Mucosa of descending colon (tissue), 3 donors: ENCODE data around the gene GABBR2. TPM values are rescaled to one million over a fixed set of nuclear protein-coding genes. Genes with fewer than 3 reads are reported as not detected.

Experiments
- ATAC-seq: fragments of 200-7000 bp; cut with Tn5 transposase; one replicate; pipeline ENCODE4 v1.9.1; 2020; ENCODE audit warnings: mild to moderate bottlenecking, moderate library complexity
- DNase-seq, 3 donors: peaks; one replicate each; pipeline ENCODE4 v3.0.0-alpha.2; 2020
- H3K36me3 ChIP-seq: fragments of 200-600 bp; one replicate; pipeline ENCODE4 v1.8.0; 2021; ENCODE audit warnings: low read depth, mild to moderate bottlenecking
- H3K4me1 ChIP-seq: fragments of 200-600 bp; one replicate; pipeline ENCODE4 v1.8.0; 2021; ENCODE audit warnings: low read depth, mild to moderate bottlenecking
- H3K4me3 ChIP-seq: fragments of 200-600 bp; one replicate; pipeline ENCODE4 v1.8.0; 2021; ENCODE audit warnings: mild to moderate bottlenecking
- H3K9me3 ChIP-seq: fragments of 200-600 bp; one replicate; pipeline ENCODE4 v1.8.0; 2021; ENCODE audit warnings: mild to moderate bottlenecking
- intact Hi-C, 2 donors: fragments of 100-400 bp; cut with DNase I in 1 of 2; cut with micrococcal nuclease in 1 of 2; formaldehyde crosslinking; loops; one replicate each; pipeline versions ENCODE4 v1.11.0 to v1.11.1; 2022; cut with DNase I, micrococcal nuclease
- total RNA-seq, 3 donors: library from RNA; stranded (reverse); fragmentation: NEBNext Ultra II Directional in 2 of 3; extraction: Animal tissue kit (Norgen Biotek cat#: 25700) in 2 of 3; gene quantifications; one replicate each; pipeline versions ENCODE4 v1.2.1 to v1.2.4, GENCODE V29; 2021 to 2023
- TF ChIP-seq, protein P1 (sequence below): fragments of 200-600 bp; IDR thresholded peaks from one replicate; pipeline ENCODE4 v1.8.0; 2022; ENCODE audit warnings: antibody characterized with exemption, mild to moderate bottlenecking
- donor health status: DM: no; HTN: no; CAD: no; lungs with moderate emphysema.
- donor health status: DM: no; HTN: no; CAD: no.
- donor health status: DM: no; HTN: yes; CAD: no.

GABBR2 gene
- total RNA-seq, 3 donors from 2014 or later = 0.35 TPM; not detected in 2

DNA sequence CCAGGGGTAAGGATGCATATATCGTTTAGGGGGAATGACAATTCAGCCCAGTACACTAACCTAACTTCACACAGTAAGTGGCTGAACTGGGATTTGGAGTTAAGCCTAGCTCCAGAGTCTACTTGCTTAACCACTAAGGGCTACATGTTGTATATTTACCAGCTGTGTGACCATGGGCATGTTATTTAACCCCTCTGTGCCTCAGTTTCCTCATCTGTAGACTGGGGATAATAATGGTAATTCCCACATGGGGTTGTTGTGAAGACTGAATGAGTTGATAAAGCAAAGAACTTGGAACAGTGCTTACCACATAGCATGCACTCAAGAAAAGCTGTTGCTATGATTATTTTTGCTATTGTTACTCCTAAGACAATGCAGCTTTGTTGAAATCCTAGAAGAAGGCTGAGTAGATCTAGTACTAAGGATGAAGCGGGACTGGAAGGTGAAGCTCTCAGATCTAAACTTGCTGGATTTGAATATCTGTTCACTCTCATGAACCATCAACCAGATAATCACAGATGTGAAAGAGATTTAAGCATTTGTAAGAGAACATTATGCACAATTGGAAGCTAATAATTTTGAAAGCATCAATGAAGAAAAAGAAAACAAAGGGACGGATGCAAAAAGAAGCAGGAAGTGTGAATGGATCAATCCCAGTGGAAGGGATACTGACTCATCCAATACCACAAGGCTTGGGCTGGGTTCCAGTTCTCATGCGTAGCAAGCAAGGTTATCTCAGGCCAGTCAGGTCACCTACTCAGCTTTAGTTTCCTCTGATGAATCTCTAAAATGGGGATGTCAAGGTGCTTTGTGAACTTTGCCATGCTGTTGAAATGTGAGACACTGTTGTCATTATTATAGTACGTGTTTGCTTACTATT, 374.8 kb downstream of the GABBR2 start:
- intact Hi-C loops = no loop called here
- H3K9me3 ChIP-seq = no peaks in the 10 kb centered on the region
- no peak for DNase-seq
- H3K36me3 ChIP-seq = no peaks in the 10 kb centered on the region
- no peak overlapping the region for H3K4me3 ChIP-seq
- TF ChIP-seq, protein P1, sequence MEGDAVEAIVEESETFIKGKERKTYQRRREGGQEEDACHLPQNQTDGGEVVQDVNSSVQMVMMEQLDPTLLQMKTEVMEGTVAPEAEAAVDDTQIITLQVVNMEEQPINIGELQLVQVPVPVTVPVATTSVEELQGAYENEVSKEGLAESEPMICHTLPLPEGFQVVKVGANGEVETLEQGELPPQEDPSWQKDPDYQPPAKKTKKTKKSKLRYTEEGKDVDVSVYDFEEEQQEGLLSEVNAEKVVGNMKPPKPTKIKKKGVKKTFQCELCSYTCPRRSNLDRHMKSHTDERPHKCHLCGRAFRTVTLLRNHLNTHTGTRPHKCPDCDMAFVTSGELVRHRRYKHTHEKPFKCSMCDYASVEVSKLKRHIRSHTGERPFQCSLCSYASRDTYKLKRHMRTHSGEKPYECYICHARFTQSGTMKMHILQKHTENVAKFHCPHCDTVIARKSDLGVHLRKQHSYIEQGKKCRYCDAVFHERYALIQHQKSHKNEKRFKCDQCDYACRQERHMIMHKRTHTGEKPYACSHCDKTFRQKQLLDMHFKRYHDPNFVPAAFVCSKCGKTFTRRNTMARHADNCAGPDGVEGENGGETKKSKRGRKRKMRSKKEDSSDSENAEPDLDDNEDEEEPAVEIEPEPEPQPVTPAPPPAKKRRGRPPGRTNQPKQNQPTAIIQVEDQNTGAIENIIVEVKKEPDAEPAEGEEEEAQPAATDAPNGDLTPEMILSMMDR = no peak
- ATAC-seq = no peak
- no peaks in the 10 kb centered on the region for H3K4me1 ChIP-seq

DNA sequence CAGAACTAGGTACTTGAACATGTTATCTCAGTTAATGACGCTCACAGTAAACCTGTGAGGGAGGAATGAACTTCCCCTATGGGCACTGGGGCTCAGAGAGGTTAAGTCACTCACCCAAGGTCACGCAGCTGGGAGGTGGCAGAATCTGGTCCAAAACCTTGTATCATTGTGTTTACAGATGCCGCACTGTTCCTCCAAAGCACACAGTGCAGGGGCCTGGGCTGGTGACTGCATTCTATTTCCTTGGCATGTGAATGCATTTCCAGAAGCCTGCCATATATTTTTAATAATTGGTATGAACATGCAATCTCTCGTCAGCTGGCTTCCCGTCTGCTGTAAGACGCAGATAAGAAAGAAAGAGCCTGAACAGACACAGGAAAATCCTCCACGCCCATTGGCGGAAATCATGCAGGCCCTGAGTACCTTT, 376.3 kb downstream of the GABBR2 start:
- no peak overlapping the region for H3K4me3 ChIP-seq
- H3K36me3 ChIP-seq = no peaks in the 10 kb centered on the region
- TF ChIP-seq, protein P1 = no peak
- no peaks in the 10 kb centered on the region for H3K4me1 ChIP-seq
- H3K9me3 ChIP-seq = no peaks in the 10 kb centered on the region
- DNase-seq (no peak), ATAC-seq (no peak)
- intact Hi-C loops = no loop called here

DNA sequence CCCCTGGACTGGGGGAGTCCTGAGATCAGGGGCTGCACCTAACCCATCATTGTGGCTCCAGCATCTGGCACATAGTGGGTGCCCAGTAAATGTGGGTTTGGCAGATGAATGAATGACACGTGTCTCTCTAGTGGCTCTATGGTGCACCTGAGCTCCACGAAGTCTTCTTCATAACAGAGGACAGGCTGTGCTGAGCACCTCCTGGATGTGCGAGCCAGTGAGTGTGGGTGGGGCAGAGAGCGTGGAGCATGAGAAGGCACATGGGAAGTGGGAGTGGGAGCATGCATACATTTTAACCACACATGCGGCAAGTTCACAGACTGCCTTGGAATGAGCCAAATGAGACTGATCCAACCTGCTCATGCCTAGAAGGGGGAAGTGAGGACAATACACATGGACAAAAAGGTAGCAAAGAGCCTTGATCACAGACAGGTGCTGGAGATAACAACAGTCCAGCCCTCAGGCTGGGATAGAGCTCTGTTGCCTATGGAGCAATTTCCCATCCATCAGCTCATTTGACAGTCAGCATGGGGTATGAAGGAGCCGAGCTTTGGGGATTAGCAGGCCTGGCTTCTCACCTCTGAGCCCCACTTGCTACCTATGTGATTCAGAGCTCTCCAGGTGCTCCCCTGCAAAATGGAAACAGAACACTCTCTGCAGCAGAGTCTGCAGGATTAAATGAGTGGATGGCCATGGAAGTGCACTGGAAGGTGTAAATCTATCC, 377.0 kb downstream of the GABBR2 start:
- no peak for ATAC-seq
- no peaks in the 10 kb centered on the region for H3K4me1 ChIP-seq
- no peaks in the 10 kb centered on the region for H3K36me3 ChIP-seq
- TF ChIP-seq, protein P1 = no peak
- no peak overlapping the region for H3K4me3 ChIP-seq
- intact Hi-C loops = no loop called here
- no peaks in the 10 kb centered on the region for H3K9me3 ChIP-seq
- no peak for DNase-seq

DNA sequence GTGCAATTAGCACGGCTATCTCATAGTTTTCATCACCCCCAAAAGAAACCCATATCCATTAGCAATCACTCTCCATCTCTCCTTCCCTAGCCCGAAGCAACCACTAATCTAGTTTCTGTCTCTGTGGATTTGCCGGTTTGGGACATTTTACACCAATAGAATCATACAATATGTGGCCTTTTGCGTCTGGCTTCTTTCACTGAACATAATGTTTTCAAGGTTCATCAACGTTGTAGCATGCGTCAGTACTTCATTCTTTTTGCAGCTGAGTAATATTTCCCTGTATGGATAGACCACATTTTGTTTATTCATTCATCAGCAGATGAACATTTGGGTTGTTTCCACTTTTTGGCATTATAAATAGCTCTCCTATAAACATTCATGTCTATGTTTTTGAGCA, 377.9 kb downstream of the GABBR2 start:
- TF ChIP-seq, protein P1 = no peak
- Histone ChIP-seq H3K9me3 (no peaks in the 10 kb centered on the region), H3K36me3 (no peaks in the 10 kb centered on the region), H3K4me3 (no peak overlapping the region), H3K4me1 (no peaks in the 10 kb centered on the region)
- no peak for ATAC-seq
- intact Hi-C loops = no loop called here
- DNase-seq = no peak

DNA sequence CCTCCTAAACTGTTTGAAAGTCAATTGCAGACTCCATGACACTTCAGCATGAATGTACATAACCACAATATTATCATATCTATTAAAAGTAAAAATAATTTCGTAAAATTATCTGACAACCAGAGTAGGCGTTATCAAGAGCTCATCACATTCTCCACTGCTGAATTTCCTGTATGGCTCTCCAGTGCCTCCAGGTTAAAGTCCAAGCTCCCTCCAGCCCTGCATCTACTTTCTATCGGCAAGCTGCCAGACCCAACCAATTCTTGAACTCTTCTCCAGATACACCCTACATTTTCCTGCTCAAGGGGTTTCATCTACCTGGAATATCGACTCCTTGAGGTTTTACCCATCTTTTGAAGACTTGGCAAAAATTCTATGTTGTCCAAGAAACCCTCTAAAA, 378.8 kb downstream of the GABBR2 start:
- H3K4me1 ChIP-seq = no peaks in the 10 kb centered on the region
- H3K4me3 ChIP-seq = no peak overlapping the region
- no peaks in the 10 kb centered on the region for H3K9me3 ChIP-seq
- no peaks in the 10 kb centered on the region for H3K36me3 ChIP-seq
- TF ChIP-seq, protein P1 = no peak
- DNase-seq (peak in 1 of 3 donors; percentile 35), ATAC-seq (no peak)
- intact Hi-C loops = no loop called here
